Right lobe of liver (tissue), 4 donors: Measurements from ENCODE around the gene HACE1.

Source experiments
- CTCF ChIP-seq, 4 donors: fragments of 200-600 bp in 3 of 4; fragments of 450-650 bp in 1 of 4; IDR thresholded peaks; one replicate each; pipeline versions ENCODE4 v1.5.1 to v1.8.0; 2016 to 2022; ENCODE audit warnings: antibody characterized with exemption in 4 of 4, mild to moderate bottlenecking in 2 of 4
- POLR2A ChIP-seq: fragments of 450-650 bp; IDR thresholded peaks from one replicate; pipeline ENCODE4 v1.6.1; 2017; ENCODE audit warnings: antibody characterized with exemption, mild to moderate bottlenecking
- donor health status: DM: no; HTN: no; CAD: no.
- donor health status: DM: no; HTN: no; CAD: no.
- donor health status: DM: no; HTN: yes; CAD: no.

- TF ChIP-seq CTCF (IDR thresholded peaks at IDR 0.05) (no peak), POLR2A (no peak)
These were observed 145.7 kb downstream of the HACE1 start for GRCh38 chr6:104713982-104714381.
